PC-3 (cell line): ENCODE results near the gene C11orf24. TPM values are rescaled to one million over a fixed set of nuclear protein-coding genes. Genes with fewer than 3 reads are reported as not detected.

Source experiments
- ATAC-seq: fragments of 200-7000 bp; cut with Tn5 transposase; 2 replicates; pipeline ENCODE4 v1.9.1; 2020; ENCODE audit warnings: mild to moderate bottlenecking, moderate library complexity
- BruUV-seq: library from RNA; stranded (reverse); fragments of 400-500 nt; replicated peaks from 2 replicates; lab custom pipeline; 2021; lab: Mats Ljungman, UMichigan
- CTCF ChIA-PET: fragments of 300-600 bp; sonication (Branson Sonifier 250); formaldehyde crosslinking; loops from one replicate; lab custom pipeline; 2022; ENCODE audit warnings: antibody characterized with exemption; lab: Charles Lee
- POLR2A ChIA-PET: fragments of 300-600 bp; sonication (Branson Sonifier 250); formaldehyde crosslinking; loops from one replicate; lab custom pipeline; 2022; ENCODE audit warnings: antibody characterized with exemption; ENCODE audit not compliant: unreplicated experiment; lab: Charles Lee
- DNase-seq: peaks from one replicate; pipeline ENCODE4 v3.0.0-alpha.2; 2015
- H2AFZ ChIP-seq: fragments of 300-600 bp; sonication (generic); 2 replicates; pipeline ENCODE4 v1.6.0; 2016; ENCODE audit warnings: antibody characterized with exemption, low read length
- H3F3A ChIP-seq: fragments of 300-600 bp; sonication (generic); one replicate; pipeline ENCODE4 v1.6.0; 2017; ENCODE audit warnings: antibody characterized with exemption, low read length, control low read depth, mild to moderate bottlenecking; ENCODE audit not compliant: unreplicated experiment
- H3K27ac ChIP-seq: fragments of 300-600 bp; sonication (generic); 2 replicates; pipeline ENCODE4 v1.5.1; 2016; ENCODE audit warnings: mild to moderate bottlenecking, low read length
- H3K27me3 ChIP-seq: fragments of 300-600 bp; sonication (generic); 2 replicates; pipeline ENCODE4 v1.6.1; 2016; ENCODE audit warnings: low read length, mixed read lengths
- H3K36me3 ChIP-seq: fragments of 300-600 bp; sonication (generic); 2 replicates; pipeline ENCODE4 v1.6.1; 2016; ENCODE audit warnings: low read depth, mixed run types, low read length, mixed read lengths
- H3K4me1 ChIP-seq: fragments of 300-600 bp; sonication (generic); 2 replicates; pipeline ENCODE4 v1.5.1; 2016; ENCODE audit warnings: low read length; ENCODE audit not compliant: insufficient read depth
- H3K4me2 ChIP-seq: fragments of 300-600 bp; sonication (generic); 2 replicates; pipeline ENCODE4 v1.6.0; 2016; ENCODE audit warnings: low read length
- H3K4me3 ChIP-seq: fragments of 300-600 bp; sonication (generic); 2 replicates; pipeline ENCODE4 v1.5.1; 2016; ENCODE audit warnings: mild to moderate bottlenecking, low read length, mixed read lengths
- H3K79me2 ChIP-seq: fragments of 300-600 bp; sonication (generic); 2 replicates; pipeline ENCODE4 v1.6.1; 2017; ENCODE audit warnings: low read length, mixed read lengths
- H3K9ac ChIP-seq: fragments of 300-600 bp; sonication (generic); 2 replicates; pipeline ENCODE4 v1.6.0; 2016; ENCODE audit warnings: mild to moderate bottlenecking, low read length
- H3K9me2 ChIP-seq: fragments of 300-600 bp; sonication (generic); replicated peaks from 2 replicates; pipeline ENCODE4 v1.6.1; 2016; ENCODE audit warnings: mixed run types, low read length, mixed read lengths
- H3K9me3 ChIP-seq: fragments of 300-600 bp; sonication (generic); 2 replicates; pipeline ENCODE4 v1.6.1; 2016; ENCODE audit warnings: low read length, mixed read lengths
- H4K20me1 ChIP-seq: fragments of 300-600 bp; sonication (generic); 2 replicates; pipeline ENCODE4 v1.6.1; 2016; ENCODE audit warnings: low read length, mixed read lengths
- EZH2 ChIP-seq: fragments of 300-600 bp; sonication (generic); IDR thresholded peaks from one replicate; pipeline ENCODE4 v1.6.1; 2017; ENCODE audit warnings: antibody characterized with exemption, mild to moderate bottlenecking, low read length; ENCODE audit not compliant: unreplicated experiment
- EZH2phosphoT487 ChIP-seq: fragments of 300-600 bp; sonication (generic); IDR thresholded peaks from 2 replicates; pipeline ENCODE4 v1.6.1; 2018; ENCODE audit warnings: mild to moderate bottlenecking, antibody characterized with exemption, low read length, borderline replicate concordance
- intact Hi-C: fragments of 100-400 bp; cut with micrococcal nuclease; formaldehyde crosslinking; loops from 2 replicates; pipeline ENCODE4 v1.9.0; 2023
- total RNA-seq: library from RNA; depleted of rRNA; stranded (reverse); fragments of >200 nt; gene quantifications from 2 replicates; pipeline ENCODE4 v1.2.3, GENCODE V29; 2014
- TF ChIP-seq, protein P1 (sequence below): fragments of 300-600 bp; sonication (generic); conservative IDR thresholded peaks from 2 replicates; pipeline ENCODE4 v1.5.1; 2017; ENCODE audit warnings: antibody characterized with exemption, low read depth, mild to moderate bottlenecking, low read length

C11orf24 gene
- total RNA-seq, 1 experiment from 2014 or later, result 75.9 TPM

DNA sequence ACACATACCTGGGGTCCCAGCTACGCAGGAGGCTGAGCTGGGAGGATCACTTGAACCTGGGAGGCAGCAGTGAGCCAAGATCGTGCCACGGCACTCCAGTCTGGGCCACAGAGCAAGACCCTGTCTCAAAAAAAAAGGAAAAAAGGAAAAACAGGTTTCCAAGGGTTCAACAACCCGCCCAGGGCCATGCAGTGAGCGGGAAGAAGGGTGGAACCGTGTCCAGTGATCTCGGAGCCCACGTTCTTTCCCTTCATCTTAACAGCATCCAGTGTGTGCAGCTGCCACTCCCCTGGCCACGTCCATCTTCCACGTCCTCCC lies 25.7 kb upstream of the C11orf24 start:
- no peak for DNase-seq
- no peaks in the 10 kb centered on the region for H4K20me1 ChIP-seq
- no peaks in the 10 kb centered on the region for H3K9me2 ChIP-seq
- intact Hi-C loops, result loop anchor here (1.0 kb wide), 3 partner anchors 26 to 88 kb away; partner anchors contain the start of gene C11orf24
- H3K9me3 ChIP-seq, result no peaks in the 10 kb centered on the region
- peaks cover 12% of the 10 kb centered on the region for H3K4me1 ChIP-seq
- peak overlapping the region; percentile 89 for H2AFZ ChIP-seq
- H3K27ac ChIP-seq, result no peak overlapping the region
- H3K4me2 ChIP-seq, result peak overlapping the region; percentile 80
- ChIA-PET POLR2A (no interaction called here), CTCF (interaction anchor here (1.2 kb wide), 1 partner anchor 40 kb away, joined by 5 read pairs; no protein-coding TSS in a partner anchor)
- H3K79me2 ChIP-seq, result no peaks in the 10 kb centered on the region
- no peak for ATAC-seq
- TF ChIP-seq EZH2 (no peak), EZH2phosphoT487 (no peak)
- TF ChIP-seq, protein P1, sequence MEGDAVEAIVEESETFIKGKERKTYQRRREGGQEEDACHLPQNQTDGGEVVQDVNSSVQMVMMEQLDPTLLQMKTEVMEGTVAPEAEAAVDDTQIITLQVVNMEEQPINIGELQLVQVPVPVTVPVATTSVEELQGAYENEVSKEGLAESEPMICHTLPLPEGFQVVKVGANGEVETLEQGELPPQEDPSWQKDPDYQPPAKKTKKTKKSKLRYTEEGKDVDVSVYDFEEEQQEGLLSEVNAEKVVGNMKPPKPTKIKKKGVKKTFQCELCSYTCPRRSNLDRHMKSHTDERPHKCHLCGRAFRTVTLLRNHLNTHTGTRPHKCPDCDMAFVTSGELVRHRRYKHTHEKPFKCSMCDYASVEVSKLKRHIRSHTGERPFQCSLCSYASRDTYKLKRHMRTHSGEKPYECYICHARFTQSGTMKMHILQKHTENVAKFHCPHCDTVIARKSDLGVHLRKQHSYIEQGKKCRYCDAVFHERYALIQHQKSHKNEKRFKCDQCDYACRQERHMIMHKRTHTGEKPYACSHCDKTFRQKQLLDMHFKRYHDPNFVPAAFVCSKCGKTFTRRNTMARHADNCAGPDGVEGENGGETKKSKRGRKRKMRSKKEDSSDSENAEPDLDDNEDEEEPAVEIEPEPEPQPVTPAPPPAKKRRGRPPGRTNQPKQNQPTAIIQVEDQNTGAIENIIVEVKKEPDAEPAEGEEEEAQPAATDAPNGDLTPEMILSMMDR, result no peak
- no peak overlapping the region for H3K9ac ChIP-seq
- no peaks in the 10 kb centered on the region for H3K36me3 ChIP-seq
- BruUV-seq, result no TSS peak
- no peaks in the 10 kb centered on the region for H3K27me3 ChIP-seq
- peak overlapping the region; percentile 52; the same call in 1 of the 2 replicates for H3K4me3 ChIP-seq
- no peaks in the 10 kb centered on the region for H3F3A ChIP-seq

DNA sequence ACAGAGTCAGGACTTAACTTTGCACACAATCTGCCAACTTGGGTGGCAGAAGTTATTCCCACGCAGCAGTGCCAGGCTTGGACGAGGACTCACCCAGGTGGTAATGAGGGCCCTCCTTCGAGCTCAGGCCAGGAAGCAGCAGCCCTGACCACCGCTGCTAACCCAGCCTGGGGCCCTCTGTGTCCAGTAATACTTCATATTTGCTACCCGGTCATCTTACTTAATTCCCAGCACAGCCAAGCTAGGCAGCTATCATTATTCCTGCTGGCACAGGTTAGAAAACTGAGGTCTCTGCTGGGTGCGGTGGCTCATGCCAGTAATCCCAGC lies 25.2 kb upstream of the C11orf24 start:
- ATAC-seq (no peak), DNase-seq (no peak)
- H3K79me2 ChIP-seq, result no peaks in the 10 kb centered on the region
- no peaks in the 10 kb centered on the region for H3K9me2 ChIP-seq
- no peak overlapping the region for H3K4me2 ChIP-seq
- H3F3A ChIP-seq, result no peaks in the 10 kb centered on the region
- no peaks in the 10 kb centered on the region for H3K9me3 ChIP-seq
- H3K27me3 ChIP-seq, result no peaks in the 10 kb centered on the region
- no TSS peak for BruUV-seq
- no peak overlapping the region for H2AFZ ChIP-seq
- no peak overlapping the region for H3K27ac ChIP-seq
- H3K4me3 ChIP-seq, result no peak overlapping the region
- intact Hi-C loops, result loop anchor here (1.0 kb wide), 3 partner anchors 26 to 88 kb away; partner anchors contain the start of gene C11orf24
- ChIA-PET CTCF (interaction anchor here (1.2 kb wide), 1 partner anchor 39 kb away, joined by 5 read pairs; no protein-coding TSS in a partner anchor), POLR2A (interaction anchor here (0.5 kb wide), 1 partner anchor 85 kb away, joined by 3 read pairs; no protein-coding TSS in a partner anchor)
- no peaks in the 10 kb centered on the region for H4K20me1 ChIP-seq
- TF ChIP-seq EZH2phosphoT487 (no peak), EZH2 (no peak)
- TF ChIP-seq, protein P1, result no peak
- H3K9ac ChIP-seq, result no peak overlapping the region
- no peaks in the 10 kb centered on the region for H3K36me3 ChIP-seq
- peaks cover 10% of the 10 kb centered on the region for H3K4me1 ChIP-seq

DNA sequence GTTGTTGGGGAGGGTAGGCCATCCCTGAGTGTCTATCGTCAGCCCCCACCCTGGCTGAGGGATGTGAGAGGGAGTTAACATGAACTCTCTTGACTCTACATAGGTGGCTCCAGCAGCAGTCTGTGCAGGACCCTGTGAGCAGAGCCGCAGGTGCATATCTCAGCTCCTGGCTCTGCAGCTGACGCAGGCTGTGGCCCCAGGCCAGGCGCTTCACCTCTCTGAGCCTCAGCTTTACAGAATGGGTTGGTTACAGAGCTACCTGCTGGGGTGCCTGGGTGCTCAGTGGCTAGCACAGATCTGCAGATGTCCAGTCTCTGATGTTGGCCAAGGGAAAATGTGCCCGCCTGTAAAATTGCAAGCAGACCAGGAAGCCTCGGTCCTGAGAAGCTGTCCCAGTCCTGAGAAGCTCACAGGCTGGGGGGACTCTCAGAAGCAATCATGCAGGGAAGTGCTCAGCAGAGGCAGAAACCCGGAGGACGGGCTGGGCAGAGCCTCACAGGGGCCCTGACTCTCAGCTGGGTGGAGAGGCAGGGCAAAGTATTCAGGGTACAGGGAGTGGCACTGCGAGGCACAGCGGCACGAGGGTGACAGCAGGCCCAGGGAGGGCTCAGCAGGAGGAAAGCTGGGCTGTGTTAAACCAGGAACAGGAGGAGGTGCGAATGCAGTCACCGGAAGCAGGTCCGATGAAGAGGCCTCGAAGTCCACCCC lies 24.7 kb upstream of the C11orf24 start:
- no TSS peak for BruUV-seq
- POLR2A ChIA-PET, result interaction anchor here (0.5 kb wide), 1 partner anchor 85 kb away, joined by 3 read pairs; no protein-coding TSS in a partner anchor

More for the DNA sequence above, 24.7 kb upstream of the C11orf24 start:
- Histone ChIP-seq H4K20me1 (no peaks in the 10 kb centered on the region), H3K4me3 (no peak overlapping the region), H3K9me3 (no peaks in the 10 kb centered on the region), H3K27me3 (no peaks in the 10 kb centered on the region), H3K4me2 (no peak overlapping the region), H2AFZ (no peak overlapping the region), H3K27ac (no peak overlapping the region), H3K9me2 (no peaks in the 10 kb centered on the region), H3F3A (no peaks in the 10 kb centered on the region), H3K9ac (no peak overlapping the region), H3K36me3 (no peaks in the 10 kb centered on the region), H3K4me1 (peaks cover 10% of the 10 kb centered on the region), H3K79me2 (no peaks in the 10 kb centered on the region)
- no peak for TF ChIP-seq EZH2phosphoT487
- TF ChIP-seq, protein P1, result no peak
- intact Hi-C loops, result loop anchor here (1.0 kb wide), 3 partner anchors 25 to 87 kb away; partner anchors contain the start of gene C11orf24
- DNase-seq (no peak), ATAC-seq (no peak)
- CTCF ChIA-PET, result interaction anchor here (1.2 kb wide), 1 partner anchor 39 kb away, joined by 5 read pairs; no protein-coding TSS in a partner anchor
